ENCODE measurements around the gene ZNF683. TPM values are rescaled to one million over a fixed set of nuclear protein-coding genes. Genes with fewer than 3 reads are reported as not detected.
"Not testable (repeated sequence)": the region's sequence is repeated elsewhere in the genome, so short reads cannot be mapped to it uniquely, and the experiment has no call there.

The ZNF683 gene
- total and polyA plus RNA-seq, 4 donors = 0.17 to 0.55 (median 0.40) TPM; not detected in 1

DNA sequence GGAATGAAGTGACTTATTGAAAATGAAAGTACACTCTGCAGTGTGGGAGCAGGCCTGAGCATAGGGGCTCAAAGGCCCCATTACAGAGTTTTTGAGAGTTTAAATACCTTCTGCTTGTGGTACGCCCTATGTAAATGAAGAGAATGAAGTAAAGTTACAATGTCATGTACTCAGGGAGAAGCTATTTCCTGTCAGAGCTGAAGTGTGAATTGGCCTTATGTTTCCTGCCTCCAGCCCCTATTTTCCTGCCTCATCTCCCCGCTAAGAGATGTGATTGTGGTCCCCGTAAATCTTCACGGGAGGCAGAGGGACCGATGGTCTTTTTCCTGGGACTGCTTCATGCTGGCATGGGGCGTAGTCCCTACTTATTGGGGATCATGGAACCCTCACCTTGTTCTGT lies 2.5 kb upstream of the ZNF683 start:
- WGBS, 2 donors = 20 to 35% methylated on average over 6 of the region's 6 CpGs
- H3K9me3 ChIP-seq (ENCODE audit: control insufficient read depth in 4 of 4, insufficient read depth in 3 of 4, low read length in 3 of 4) = no peaks in the 10 kb centered on the region

DNA sequence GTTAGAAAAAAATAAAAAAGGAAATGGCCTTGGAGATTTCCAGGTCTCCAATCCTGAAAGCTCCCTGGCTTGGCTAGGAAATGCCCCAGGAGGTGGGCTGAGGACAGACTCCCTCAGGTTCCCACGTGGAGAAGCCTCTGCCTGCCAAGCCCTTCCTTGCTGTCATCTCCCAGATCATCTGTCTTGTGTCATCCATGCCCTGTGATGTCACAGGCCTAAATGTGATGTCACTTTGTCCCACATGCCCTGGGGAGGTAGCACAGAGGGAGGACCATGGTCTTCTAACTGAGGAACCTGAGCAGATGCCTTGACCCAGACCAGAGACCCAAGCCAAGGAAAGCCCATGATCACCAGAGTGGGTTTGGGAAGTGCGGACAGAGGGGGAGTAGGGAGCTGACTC lies 1.8 kb upstream of the ZNF683 start:
- H3K9ac ChIP-seq (ENCODE audit: insufficient read depth in 1 of 2, low read length in 2 of 2) = not testable (repeated sequence)

More for the DNA sequence above, 2.5 kb upstream of the ZNF683 start:
- TF ChIP-seq, protein P1, sequence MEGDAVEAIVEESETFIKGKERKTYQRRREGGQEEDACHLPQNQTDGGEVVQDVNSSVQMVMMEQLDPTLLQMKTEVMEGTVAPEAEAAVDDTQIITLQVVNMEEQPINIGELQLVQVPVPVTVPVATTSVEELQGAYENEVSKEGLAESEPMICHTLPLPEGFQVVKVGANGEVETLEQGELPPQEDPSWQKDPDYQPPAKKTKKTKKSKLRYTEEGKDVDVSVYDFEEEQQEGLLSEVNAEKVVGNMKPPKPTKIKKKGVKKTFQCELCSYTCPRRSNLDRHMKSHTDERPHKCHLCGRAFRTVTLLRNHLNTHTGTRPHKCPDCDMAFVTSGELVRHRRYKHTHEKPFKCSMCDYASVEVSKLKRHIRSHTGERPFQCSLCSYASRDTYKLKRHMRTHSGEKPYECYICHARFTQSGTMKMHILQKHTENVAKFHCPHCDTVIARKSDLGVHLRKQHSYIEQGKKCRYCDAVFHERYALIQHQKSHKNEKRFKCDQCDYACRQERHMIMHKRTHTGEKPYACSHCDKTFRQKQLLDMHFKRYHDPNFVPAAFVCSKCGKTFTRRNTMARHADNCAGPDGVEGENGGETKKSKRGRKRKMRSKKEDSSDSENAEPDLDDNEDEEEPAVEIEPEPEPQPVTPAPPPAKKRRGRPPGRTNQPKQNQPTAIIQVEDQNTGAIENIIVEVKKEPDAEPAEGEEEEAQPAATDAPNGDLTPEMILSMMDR (IDR thresholded peaks at IDR 0.05; ENCODE audit: control extremely low read depth, extremely low read depth) = no peak
- H3K4me1 ChIP-seq (ENCODE audit: control insufficient read depth in 5 of 5, insufficient read depth in 5 of 5, low read length in 5 of 5) = no peaks in the 10 kb centered on the region
- H3K36me3 ChIP-seq (ENCODE audit: control insufficient read depth in 4 of 4, insufficient read depth in 4 of 4, low read length in 4 of 4) = no peaks in the 10 kb centered on the region
- H3K4me3 ChIP-seq = no peak overlapping the region
- H3K9ac ChIP-seq (ENCODE audit: insufficient read depth in 1 of 2, low read length in 2 of 2) = no peak overlapping the region
- H3K27ac ChIP-seq (ENCODE audit: low read depth in 1 of 2, low read length in 1 of 2) = no peak overlapping the region
- ATAC-seq (ENCODE audit: insufficient read depth, low FRiP score) (no peak), DNase-seq (no peak)
- no peaks in the 10 kb centered on the region for H3K27me3 ChIP-seq (ENCODE audit: control insufficient read depth in 3 of 3, insufficient read depth in 3 of 3, low read length in 2 of 3)

DNA sequence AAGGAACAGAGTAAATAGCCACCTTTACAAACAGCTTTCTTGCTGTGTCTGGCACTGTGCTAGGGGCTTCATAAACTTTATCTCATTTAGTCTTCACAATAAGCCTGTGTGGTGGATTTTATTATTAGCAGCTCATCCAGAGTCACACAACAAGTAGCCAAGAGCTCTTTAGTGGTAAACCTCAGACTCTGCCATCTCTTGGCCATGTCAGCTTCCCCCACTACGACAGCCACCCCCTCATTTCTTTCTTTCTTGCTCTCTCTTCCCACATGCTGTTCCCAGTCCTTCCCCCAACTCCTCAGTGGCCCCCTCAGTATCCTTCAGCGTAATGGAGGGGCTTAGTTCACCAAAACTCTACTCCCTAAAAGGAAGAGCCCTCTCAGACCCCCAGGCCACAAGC lies 1.2 kb upstream of the ZNF683 start:
- TF ChIP-seq, protein P1 (IDR thresholded peaks at IDR 0.05; ENCODE audit: control extremely low read depth, extremely low read depth) = no peak
- H3K9ac ChIP-seq (ENCODE audit: insufficient read depth in 1 of 2, low read length in 2 of 2) = no peak overlapping the region

More for the DNA sequence above, 1.8 kb upstream of the ZNF683 start:
- H3K36me3 ChIP-seq (ENCODE audit: control insufficient read depth in 4 of 4, insufficient read depth in 4 of 4, low read length in 4 of 4); H3K27ac ChIP-seq (ENCODE audit: low read depth in 1 of 2, low read length in 1 of 2); H3K4me3 ChIP-seq; ATAC-seq (ENCODE audit: insufficient read depth, low FRiP score); H3K9me3 ChIP-seq (ENCODE audit: control insufficient read depth in 4 of 4, insufficient read depth in 3 of 4, low read length in 3 of 4); H3K4me1 ChIP-seq (ENCODE audit: control insufficient read depth in 5 of 5, insufficient read depth in 5 of 5, low read length in 5 of 5); DNase-seq; H3K27me3 ChIP-seq (ENCODE audit: control insufficient read depth in 3 of 3, insufficient read depth in 3 of 3, low read length in 2 of 3): not testable (repeated sequence)
- 58 to 64% methylated on average over 2 of the region's 2 CpGs for WGBS, 2 donors

DNA sequence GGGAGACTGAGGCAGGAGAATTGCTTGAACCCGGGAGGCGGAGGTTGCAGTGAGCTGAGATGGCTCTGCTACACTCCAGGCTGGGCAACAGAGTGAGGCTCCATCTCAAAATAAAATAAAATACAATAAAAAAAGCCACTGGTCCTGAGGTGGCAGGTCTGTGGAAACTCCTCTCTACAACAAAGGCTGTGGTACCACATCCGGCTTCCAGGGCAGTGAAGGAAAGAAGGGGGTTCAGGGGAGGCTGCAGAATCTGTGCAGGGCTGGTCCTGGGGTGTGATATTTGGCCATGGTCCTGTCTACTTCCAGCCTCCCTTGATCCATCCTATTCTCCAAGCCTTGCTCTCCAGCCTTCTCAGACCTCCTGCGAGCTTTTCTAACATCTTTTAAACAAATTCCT lies 731 bp upstream of the ZNF683 start:
- Histone ChIP-seq H3K36me3 (ENCODE audit: control insufficient read depth in 4 of 4, insufficient read depth in 4 of 4, low read length in 4 of 4) (no peaks in the 10 kb centered on the region), H3K4me1 (ENCODE audit: control insufficient read depth in 5 of 5, insufficient read depth in 5 of 5, low read length in 5 of 5) (no peaks in the 10 kb centered on the region), H3K27me3 (ENCODE audit: control insufficient read depth in 3 of 3, insufficient read depth in 3 of 3, low read length in 2 of 3) (no peaks in the 10 kb centered on the region), H3K9ac (ENCODE audit: insufficient read depth in 1 of 2, low read length in 2 of 2) (no peak overlapping the region), H3K27ac (ENCODE audit: low read depth in 1 of 2, low read length in 1 of 2) (no peak overlapping the region), H3K9me3 (ENCODE audit: control insufficient read depth in 4 of 4, insufficient read depth in 3 of 4, low read length in 3 of 4) (no peaks in the 10 kb centered on the region), H3K4me3 (no peak overlapping the region)
- WGBS, 2 donors = 77 to 86% methylated on average over 4 of the region's 4 CpGs
- TF ChIP-seq, protein P1 (IDR thresholded peaks at IDR 0.05; ENCODE audit: control extremely low read depth, extremely low read depth) = no peak
- DNase-seq = no peak
- ATAC-seq (ENCODE audit: insufficient read depth, low FRiP score) = no peak

More for the DNA sequence above, 1.2 kb upstream of the ZNF683 start:
- Histone ChIP-seq H3K36me3 (ENCODE audit: control insufficient read depth in 4 of 4, insufficient read depth in 4 of 4, low read length in 4 of 4) (no peaks in the 10 kb centered on the region), H3K27ac (ENCODE audit: low read depth in 1 of 2, low read length in 1 of 2) (no peak overlapping the region), H3K27me3 (ENCODE audit: control insufficient read depth in 3 of 3, insufficient read depth in 3 of 3, low read length in 2 of 3) (no peaks in the 10 kb centered on the region), H3K9me3 (ENCODE audit: control insufficient read depth in 4 of 4, insufficient read depth in 3 of 4, low read length in 3 of 4) (no peaks in the 10 kb centered on the region), H3K4me1 (ENCODE audit: control insufficient read depth in 5 of 5, insufficient read depth in 5 of 5, low read length in 5 of 5) (no peaks in the 10 kb centered on the region), H3K4me3 (no peak overlapping the region)
- DNase-seq (no peak), ATAC-seq (ENCODE audit: insufficient read depth, low FRiP score) (no peak)
- WGBS, 2 donors = 33 to 42% methylated on average over 2 of the region's 2 CpGs

Measured in lung (tissue), 12 donors.